ENCODE data around the gene ORM1.

DNA sequence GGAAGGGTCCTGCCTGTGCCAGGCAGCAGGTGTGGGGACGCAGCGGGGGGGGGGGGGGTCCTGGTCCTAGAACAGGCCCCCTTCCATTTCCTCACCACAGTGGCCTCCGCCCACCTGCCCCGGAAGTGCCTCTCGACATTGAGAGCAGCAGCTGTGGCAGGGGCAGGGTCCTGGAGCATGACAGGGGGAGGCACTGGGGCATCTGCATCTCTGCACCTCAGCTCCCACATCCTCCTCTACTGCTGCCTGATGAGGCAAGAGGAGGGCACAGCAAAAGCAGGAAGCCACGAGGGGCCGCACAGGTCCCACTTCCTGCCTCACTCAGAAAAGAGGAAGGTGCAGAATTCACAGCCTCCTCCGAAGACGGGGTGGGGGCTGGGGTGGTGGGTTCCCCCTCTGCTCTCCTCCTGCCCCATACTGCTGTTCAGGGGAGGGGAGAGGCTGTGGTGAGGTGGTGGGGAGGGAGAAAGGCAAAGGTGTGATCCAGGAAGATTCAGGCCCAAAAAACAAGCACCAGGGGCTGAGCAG, 50.1 kb downstream of the ORM1 start:
- TF ChIP-seq POLR2A (IDR thresholded peaks at IDR 0.05; ENCODE audit: low read depth, low read length), result peak; percentile 74; the same call in 1 of the 2 replicates
- TF ChIP-seq POLR2AphosphoS5 (IDR thresholded peaks at IDR 0.05; ENCODE audit: low read depth, low read length), result peak; percentile 70

Measured in GM12892 (cell line).